ENCODE results near the gene SIRT1.
"Not testable (repeated sequence)": the region's sequence is repeated elsewhere in the genome, so short reads cannot be mapped to it uniquely, and the experiment has no call there.

DNA sequence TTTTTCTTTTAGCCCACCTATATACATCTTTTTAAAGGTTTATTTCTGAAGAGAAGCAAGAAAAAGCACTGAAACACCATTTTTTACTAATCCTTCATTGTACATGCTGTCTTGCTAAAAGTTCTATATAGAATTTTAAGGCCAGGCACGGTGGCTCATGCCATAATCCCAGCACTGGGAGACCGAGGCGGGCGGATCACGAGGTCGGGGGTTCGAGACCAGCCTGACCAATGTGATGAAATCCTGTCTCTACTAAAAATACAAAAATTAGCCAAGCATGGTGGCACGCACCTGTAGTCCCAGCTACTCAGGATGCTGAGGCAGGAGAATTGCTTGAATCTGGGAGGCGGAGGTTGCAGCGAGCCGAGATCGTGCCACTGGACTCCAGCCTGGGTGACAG lies 44.9 kb upstream of the SIRT1 start:
- TF ChIP-seq, protein P1, sequence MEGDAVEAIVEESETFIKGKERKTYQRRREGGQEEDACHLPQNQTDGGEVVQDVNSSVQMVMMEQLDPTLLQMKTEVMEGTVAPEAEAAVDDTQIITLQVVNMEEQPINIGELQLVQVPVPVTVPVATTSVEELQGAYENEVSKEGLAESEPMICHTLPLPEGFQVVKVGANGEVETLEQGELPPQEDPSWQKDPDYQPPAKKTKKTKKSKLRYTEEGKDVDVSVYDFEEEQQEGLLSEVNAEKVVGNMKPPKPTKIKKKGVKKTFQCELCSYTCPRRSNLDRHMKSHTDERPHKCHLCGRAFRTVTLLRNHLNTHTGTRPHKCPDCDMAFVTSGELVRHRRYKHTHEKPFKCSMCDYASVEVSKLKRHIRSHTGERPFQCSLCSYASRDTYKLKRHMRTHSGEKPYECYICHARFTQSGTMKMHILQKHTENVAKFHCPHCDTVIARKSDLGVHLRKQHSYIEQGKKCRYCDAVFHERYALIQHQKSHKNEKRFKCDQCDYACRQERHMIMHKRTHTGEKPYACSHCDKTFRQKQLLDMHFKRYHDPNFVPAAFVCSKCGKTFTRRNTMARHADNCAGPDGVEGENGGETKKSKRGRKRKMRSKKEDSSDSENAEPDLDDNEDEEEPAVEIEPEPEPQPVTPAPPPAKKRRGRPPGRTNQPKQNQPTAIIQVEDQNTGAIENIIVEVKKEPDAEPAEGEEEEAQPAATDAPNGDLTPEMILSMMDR (optimal IDR thresholded peaks at IDR 0.05 in 1 of 3, IDR thresholded peaks at IDR 0.05 in 1 of 3, conservative IDR thresholded peaks at IDR 0.05 in 1 of 3; ENCODE audit: extremely low read depth in 1 of 3, insufficient read depth in 2 of 3, low read length in 3 of 3): not testable (repeated sequence)
- not testable (repeated sequence) for TF ChIP-seq EZH2 (IDR thresholded peaks at IDR 0.05; ENCODE audit: low read length)

Measured in keratinocyte (primary cell).